HFFc6 (cell line): ENCODE results near the gene SNTG2. TPM values are rescaled to one million over a fixed set of nuclear protein-coding genes. Genes with fewer than 3 reads are reported as not detected.

ENCODE experiments used
- DNase-seq: peaks from one replicate; pipeline ENCODE4 v3.0.0-alpha.2; 2018
- H3K27ac Mint-ChIP-seq: 2 replicates; pipeline ENCODE4 v1.8.0; 2020; ENCODE audit warnings: mild to moderate bottlenecking, mixed read lengths
- H3K27me3 Mint-ChIP-seq: 2 replicates; pipeline ENCODE4 v1.8.0; 2021; ENCODE audit warnings: mild to moderate bottlenecking, moderate library complexity, mixed read lengths; ENCODE audit not compliant: insufficient read depth
- H3K36me3 Mint-ChIP-seq: 2 replicates; pipeline ENCODE4 v1.8.0; 2021; ENCODE audit warnings: low read depth, mixed read lengths
- H3K4me1 Mint-ChIP-seq: 2 replicates; pipeline ENCODE4 v1.8.0; 2020; ENCODE audit warnings: low read depth, mixed read lengths
- H3K4me3 Mint-ChIP-seq: 2 replicates; pipeline ENCODE4 v1.8.0; 2020; ENCODE audit warnings: mild to moderate bottlenecking, moderate library complexity, mixed read lengths
- H3K9me3 Mint-ChIP-seq: 2 replicates; pipeline ENCODE4 v1.8.0; 2020; ENCODE audit warnings: mild to moderate bottlenecking, mixed read lengths
- CTCF ChIP-seq: fragments of 200-600 bp; sonication (generic); IDR thresholded peaks from 2 replicates; pipeline ENCODE4 v1.5.0; 2021; ENCODE audit warnings: antibody characterized with exemption, mild to moderate bottlenecking
- total RNA-seq, 6 experiments: library from RNA; stranded (reverse); fragmentation: NEBNext Ultra II Directional; extraction: Animal tissue kit (Norgen Biotek cat#: 25700); gene quantifications; 2 replicates in 1 of 6; 3 replicates in 5 of 6; pipeline ENCODE4 v1.2.3, GENCODE V29; 2021

Gene SNTG2
- total RNA-seq, 6 experiments from 2014 or later: not detected

GRCh38 chr2:1192121-1192520, 241.5 kb downstream of the SNTG2 start:
- Mint-ChIP-seq H3K36me3 (no peaks in the 10 kb centered on the region), H3K4me3 (no peak overlapping the region), H3K27ac (no peak overlapping the region), H3K9me3 (peaks cover 7% of the 10 kb centered on the region; the same call in 1 of the 2 replicates), H3K4me1 (no peaks in the 10 kb centered on the region), H3K27me3 (no peaks in the 10 kb centered on the region; the same call in 1 of the 2 replicates)
- no peak for DNase-seq
- TF ChIP-seq CTCF: no peak

DNA sequence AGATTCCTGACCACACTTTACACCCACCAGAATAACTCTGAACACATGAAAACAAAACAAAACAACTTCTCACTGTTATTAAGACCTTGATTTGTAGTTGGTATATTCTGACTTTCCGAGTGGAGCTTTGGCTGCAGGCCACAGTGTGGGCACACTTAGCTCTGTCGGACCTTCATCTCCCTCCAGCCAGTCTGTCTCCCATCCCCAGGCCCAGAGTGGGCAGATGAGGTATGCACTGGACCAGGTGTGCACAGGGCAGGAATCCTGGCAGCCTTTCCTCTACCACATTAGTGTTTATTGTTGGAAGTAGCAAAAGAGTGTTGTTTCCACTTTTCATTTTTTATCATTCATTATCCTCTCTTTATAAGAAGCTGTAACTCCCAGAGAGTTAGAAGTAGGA, 243.2 kb downstream of the SNTG2 start:
- no peak for DNase-seq
- Mint-ChIP-seq H3K27ac (no peak overlapping the region), H3K36me3 (no peaks in the 10 kb centered on the region), H3K9me3 (peaks cover 4% of the 10 kb centered on the region; the same call in 1 of the 2 replicates), H3K4me1 (no peaks in the 10 kb centered on the region), H3K4me3 (no peak overlapping the region), H3K27me3 (no peaks in the 10 kb centered on the region; the same call in 1 of the 2 replicates)
- TF ChIP-seq CTCF: no peak

- TF ChIP-seq CTCF: no peak
- no peak for DNase-seq
- H3K4me1 Mint-ChIP-seq: no peaks in the 10 kb centered on the region
- no peak overlapping the region for H3K27ac Mint-ChIP-seq
- peaks cover 4% of the 10 kb centered on the region for H3K9me3 Mint-ChIP-seq
- H3K27me3 Mint-ChIP-seq: no peaks in the 10 kb centered on the region; the same call in 1 of the 2 replicates
- no peaks in the 10 kb centered on the region for H3K36me3 Mint-ChIP-seq
- H3K4me3 Mint-ChIP-seq: no peak overlapping the region
Observed at GRCh38 chr2:1203772-1204171, 253.1 kb downstream of the SNTG2 start.

GRCh38 chr2:1205853-1206252, 255.2 kb downstream of the SNTG2 start:
- no peak for DNase-seq
- H3K36me3 Mint-ChIP-seq: no peaks in the 10 kb centered on the region
- TF ChIP-seq CTCF: no peak
- H3K9me3 Mint-ChIP-seq: peaks cover 15% of the 10 kb centered on the region
- peaks cover 3% of the 10 kb centered on the region; the same call in 1 of the 2 replicates for H3K27me3 Mint-ChIP-seq
- H3K4me1 Mint-ChIP-seq: no peaks in the 10 kb centered on the region
- H3K4me3 Mint-ChIP-seq: no peak overlapping the region
- H3K27ac Mint-ChIP-seq: no peak overlapping the region

- H3K27ac Mint-ChIP-seq: no peak overlapping the region
- no peak for TF ChIP-seq CTCF
- H3K36me3 Mint-ChIP-seq: no peaks in the 10 kb centered on the region
- H3K9me3 Mint-ChIP-seq: peaks cover 21% of the 10 kb centered on the region
- no peaks in the 10 kb centered on the region for H3K4me1 Mint-ChIP-seq
- no peak overlapping the region for H3K4me3 Mint-ChIP-seq
- DNase-seq: no peak
- peaks cover 3% of the 10 kb centered on the region; the same call in 1 of the 2 replicates for H3K27me3 Mint-ChIP-seq
Observed at GRCh38 chr2:1207962-1208510, 257.4 kb downstream of the SNTG2 start.

DNA sequence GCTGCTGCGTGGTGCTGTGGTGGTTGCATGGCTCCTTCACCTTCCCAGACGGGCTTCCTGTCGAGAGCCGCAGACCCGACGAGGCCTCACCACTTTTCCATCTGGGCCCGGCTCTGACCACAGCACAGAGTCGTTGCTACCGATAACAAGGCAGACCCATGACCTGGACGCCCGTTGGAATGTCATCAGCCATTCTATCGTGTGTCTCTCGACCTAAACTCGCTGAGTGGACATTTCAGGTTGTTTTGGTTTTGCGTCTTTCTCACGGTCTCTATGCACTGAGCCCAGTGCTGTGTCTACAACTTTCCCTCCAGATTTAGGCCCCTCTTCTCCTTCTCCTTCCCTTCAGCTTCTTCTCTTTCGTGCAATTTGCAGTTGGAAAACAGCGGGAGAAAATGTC, 257.9 kb downstream of the SNTG2 start:
- no peak overlapping the region for H3K27ac Mint-ChIP-seq

More for the DNA sequence above, 257.9 kb downstream of the SNTG2 start:
- H3K9me3 Mint-ChIP-seq: peaks cover 21% of the 10 kb centered on the region
- H3K4me1 Mint-ChIP-seq: no peaks in the 10 kb centered on the region
- DNase-seq: no peak
- no peaks in the 10 kb centered on the region for H3K36me3 Mint-ChIP-seq
- H3K4me3 Mint-ChIP-seq: no peak overlapping the region
- no peak for TF ChIP-seq CTCF
- H3K27me3 Mint-ChIP-seq: peaks cover 3% of the 10 kb centered on the region; the same call in 1 of the 2 replicates
